ENCODE measurements around the gene CFL1.

- TF ChIP-seq POLR2AphosphoS5 (IDR thresholded peaks at IDR 0.05; ENCODE audit: low read depth, low read length) (no peak), REST (IDR thresholded peaks at IDR 0.05; ENCODE audit: insufficient read depth in 1 of 2, low read depth in 2 of 2, low read length in 2 of 2) (no peak)
Measured at GRCh38 chr11:65861165-65861505, 3.2 kb upstream of the CFL1 start.

All from PFSK-1 (cell line).